GM12874 (cell line): Measurements from ENCODE around the gene FMN2.

Experiments used
- CTCF ChIP-seq: IDR thresholded peaks from 2 replicates; pipeline ENCODE4 v1.5.1; 2011; ENCODE audit warnings: low read depth, mild to moderate bottlenecking, control low read depth, low read length, moderate library complexity; ENCODE audit not compliant: insufficient read depth

The FMN2 gene

GRCh38 chr1:240496356-240496755 lies 404.7 kb downstream of the FMN2 start:
- TF ChIP-seq CTCF = no peak

DNA sequence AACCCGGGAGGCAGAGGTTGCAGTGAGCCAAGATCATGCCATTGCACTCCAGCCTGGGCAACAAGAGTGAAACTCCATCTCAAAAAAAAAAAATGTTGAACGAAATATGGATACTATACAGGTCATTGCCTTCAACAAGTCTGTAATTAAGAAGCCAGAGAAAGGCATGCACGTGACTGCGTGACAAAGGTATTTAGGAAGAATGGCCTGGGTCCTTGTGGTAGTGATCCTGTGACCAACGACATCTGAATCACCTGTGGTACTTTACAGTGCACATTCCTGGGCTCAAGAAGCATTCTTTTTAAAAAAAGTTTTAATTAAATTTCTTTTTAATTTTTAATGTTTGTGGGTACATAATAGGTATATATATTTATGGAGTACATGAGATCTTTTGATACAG lies 405.3 kb downstream of the FMN2 start:
- TF ChIP-seq CTCF = no peak

DNA sequence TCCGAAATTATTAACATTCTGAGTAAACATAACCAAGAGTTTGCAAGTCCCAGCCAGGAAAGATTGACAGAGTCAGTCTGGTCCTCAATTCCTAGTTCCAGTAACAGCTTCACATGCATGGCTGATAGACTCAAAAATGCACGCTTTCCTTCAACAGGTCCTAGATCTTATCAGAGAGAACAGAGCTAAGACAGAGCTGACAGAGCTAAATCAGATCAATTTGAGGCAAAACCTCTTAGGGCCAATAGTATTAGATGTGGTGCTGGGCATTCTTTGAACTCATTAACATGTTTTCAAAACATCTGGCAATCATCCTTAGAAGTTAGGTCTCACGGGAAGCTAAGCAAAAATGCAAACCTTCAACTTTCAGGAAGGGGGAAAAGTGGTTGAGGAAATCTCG lies 406.2 kb downstream of the FMN2 start:
- TF ChIP-seq CTCF = no peak

GRCh38 chr1:240498335-240498734 lies 406.7 kb downstream of the FMN2 start:
- TF ChIP-seq CTCF = no peak

GRCh38 chr1:240499012-240499411 lies 407.3 kb downstream of the FMN2 start:
- no peak for TF ChIP-seq CTCF

- no peak for TF ChIP-seq CTCF
These were observed 409.0 kb downstream of the FMN2 start for GRCh38 chr1:240500647-240501046.

- TF ChIP-seq CTCF = no peak
These were observed 409.4 kb downstream of the FMN2 start for GRCh38 chr1:240501115-240501514.

DNA sequence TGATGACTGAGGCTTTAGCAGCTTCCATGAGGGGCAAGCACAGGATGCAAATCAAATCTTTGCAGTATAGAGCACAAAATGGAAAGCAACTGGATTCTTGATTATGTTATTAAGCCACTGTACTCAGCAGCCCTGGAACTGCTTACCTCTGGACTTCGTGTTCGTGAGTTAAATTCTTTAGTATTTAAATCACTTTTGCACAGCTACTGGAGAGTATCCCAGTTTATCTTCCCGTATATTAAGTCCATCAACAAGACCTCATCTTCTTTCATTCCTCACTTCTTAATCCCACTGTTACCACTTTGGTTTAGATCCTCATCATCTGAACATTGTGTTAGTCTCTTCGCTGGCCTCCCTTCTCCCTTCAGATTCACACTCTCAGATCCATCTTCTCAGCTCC lies 411.4 kb downstream of the FMN2 start:
- no peak for TF ChIP-seq CTCF
